NB4 (cell line): ENCODE results near the gene STAG1.
"Not testable (repeated sequence)": the region's sequence is repeated elsewhere in the genome, so short reads cannot be mapped to it uniquely, and the experiment has no call there.

ENCODE experiments used
- DNase-seq: peaks from one replicate; pipeline ENCODE4 v3.0.0; 2010; ENCODE audit warnings: low read depth
- H3K4me3 ChIP-seq: one replicate; pipeline ENCODE4 v1.5.1; 2011; ENCODE audit warnings: mild to moderate bottlenecking, low read depth, low read length, moderate library complexity
- MYC ChIP-seq: IDR thresholded peaks from 2 replicates; pipeline ENCODE4 v1.6.1; 2011; ENCODE audit warnings: low read depth, low read length
- POLR2A ChIP-seq: IDR thresholded peaks from 2 replicates; pipeline ENCODE4 v1.6.1; 2011; ENCODE audit warnings: mild to moderate bottlenecking; ENCODE audit not compliant: insufficient read length; ENCODE audit errors: extremely low read depth
- TF ChIP-seq, protein P1 (sequence below): IDR thresholded peaks from 2 replicates; pipeline ENCODE4 v1.6.1; 2011; ENCODE audit warnings: low read depth, low read length
- TF ChIP-seq, protein P2 (sequence below): IDR thresholded peaks from one replicate; pipeline ENCODE4 v1.5.1; 2012; ENCODE audit warnings: low read depth, low read length

The STAG1 gene

DNA sequence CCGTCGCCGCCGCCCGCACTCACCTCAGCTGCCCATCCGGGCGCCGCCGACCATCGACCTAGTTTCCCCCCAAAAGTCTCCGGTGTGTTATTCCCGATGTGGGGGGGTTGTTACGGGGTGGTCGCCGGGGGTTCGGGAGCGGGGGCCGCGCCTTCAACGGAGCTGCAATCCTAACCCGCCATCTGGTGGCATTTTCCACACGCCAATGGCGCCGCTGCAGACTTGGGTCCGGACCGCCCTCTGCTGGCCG, at the start of gene STAG1:
Gene STAG1 (minus strand): TSS at position 207 of the 250 bp plus-strand sequence. CDS start 121,480 bp downstream, outside the sequence.
- TF ChIP-seq POLR2A (no peak), MYC (no peak)
- TF ChIP-seq, protein P1, sequence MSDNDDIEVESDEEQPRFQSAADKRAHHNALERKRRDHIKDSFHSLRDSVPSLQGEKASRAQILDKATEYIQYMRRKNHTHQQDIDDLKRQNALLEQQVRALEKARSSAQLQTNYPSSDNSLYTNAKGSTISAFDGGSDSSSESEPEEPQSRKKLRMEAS: no peak
- TF ChIP-seq, protein P2, sequence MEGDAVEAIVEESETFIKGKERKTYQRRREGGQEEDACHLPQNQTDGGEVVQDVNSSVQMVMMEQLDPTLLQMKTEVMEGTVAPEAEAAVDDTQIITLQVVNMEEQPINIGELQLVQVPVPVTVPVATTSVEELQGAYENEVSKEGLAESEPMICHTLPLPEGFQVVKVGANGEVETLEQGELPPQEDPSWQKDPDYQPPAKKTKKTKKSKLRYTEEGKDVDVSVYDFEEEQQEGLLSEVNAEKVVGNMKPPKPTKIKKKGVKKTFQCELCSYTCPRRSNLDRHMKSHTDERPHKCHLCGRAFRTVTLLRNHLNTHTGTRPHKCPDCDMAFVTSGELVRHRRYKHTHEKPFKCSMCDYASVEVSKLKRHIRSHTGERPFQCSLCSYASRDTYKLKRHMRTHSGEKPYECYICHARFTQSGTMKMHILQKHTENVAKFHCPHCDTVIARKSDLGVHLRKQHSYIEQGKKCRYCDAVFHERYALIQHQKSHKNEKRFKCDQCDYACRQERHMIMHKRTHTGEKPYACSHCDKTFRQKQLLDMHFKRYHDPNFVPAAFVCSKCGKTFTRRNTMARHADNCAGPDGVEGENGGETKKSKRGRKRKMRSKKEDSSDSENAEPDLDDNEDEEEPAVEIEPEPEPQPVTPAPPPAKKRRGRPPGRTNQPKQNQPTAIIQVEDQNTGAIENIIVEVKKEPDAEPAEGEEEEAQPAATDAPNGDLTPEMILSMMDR: peak; percentile 64
- peak within 1 kb of the TSS; percentile 90 for H3K4me3 ChIP-seq
- DNase-seq: no peak

DNA sequence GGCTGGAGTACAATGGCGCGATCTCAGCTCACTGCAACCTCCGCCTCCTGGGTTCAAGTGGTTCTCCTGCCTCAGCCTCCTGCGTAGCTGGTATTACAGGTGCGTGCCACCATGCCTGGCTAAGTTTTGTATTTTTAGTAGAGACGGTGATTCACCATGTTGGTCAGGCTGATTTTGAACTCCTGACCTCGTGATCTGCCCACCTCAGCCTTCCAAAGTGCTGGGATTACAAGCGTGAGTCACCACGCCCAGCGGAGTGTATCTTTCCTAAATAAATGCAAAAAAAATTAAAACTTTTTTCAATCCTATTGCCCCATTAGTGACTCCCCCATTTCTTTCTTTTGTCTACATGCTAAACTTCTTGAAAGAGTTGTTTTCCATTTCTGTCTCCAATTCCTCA, 49.0 kb upstream of the STAG1 start:
- DNase-seq: not testable (repeated sequence)

DNA sequence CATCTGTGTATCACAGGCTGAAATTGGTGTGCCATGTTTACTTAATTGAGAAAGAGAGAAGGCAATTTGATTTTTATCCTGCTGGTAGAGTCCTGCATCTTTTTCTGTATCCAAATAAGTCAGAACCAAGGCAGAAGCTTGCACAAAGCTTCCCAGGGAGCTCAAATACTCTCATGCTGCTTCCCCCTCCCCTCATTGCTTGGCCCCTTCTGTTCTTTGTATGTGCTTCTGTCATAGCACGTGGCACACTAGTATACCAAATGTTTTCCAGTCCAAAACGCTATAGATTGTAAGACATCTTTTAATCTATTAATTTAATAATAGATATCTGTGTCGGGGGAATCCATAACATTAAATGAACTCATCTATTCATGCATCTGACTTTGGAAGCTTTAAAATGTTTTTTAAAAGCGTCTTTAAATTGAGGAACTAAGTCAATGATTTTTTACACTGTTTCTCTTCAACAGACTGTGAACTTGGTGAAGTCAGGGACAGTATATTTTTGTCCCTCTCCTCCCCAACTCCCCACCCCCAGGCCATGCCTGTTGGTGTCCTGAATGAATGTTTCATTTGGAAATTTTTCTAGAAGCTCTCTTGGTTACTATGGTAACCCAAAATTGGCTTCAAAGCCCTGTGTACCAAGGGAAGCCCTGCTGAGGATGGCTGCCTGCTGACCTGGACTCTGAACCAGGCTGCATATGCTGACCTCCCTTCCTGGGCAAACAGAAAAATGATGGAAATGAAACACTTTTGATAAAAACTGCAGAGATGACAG, 40.6 kb upstream of the STAG1 start:
- TF ChIP-seq POLR2A (no peak), MYC (no peak)
- TF ChIP-seq, protein P2: no peak
- TF ChIP-seq, protein P1: no peak
- no peak for DNase-seq
- H3K4me3 ChIP-seq: no peak overlapping the region

More for the DNA sequence above, 49.0 kb upstream of the STAG1 start:
- not testable (repeated sequence) for H3K4me3 ChIP-seq

DNA sequence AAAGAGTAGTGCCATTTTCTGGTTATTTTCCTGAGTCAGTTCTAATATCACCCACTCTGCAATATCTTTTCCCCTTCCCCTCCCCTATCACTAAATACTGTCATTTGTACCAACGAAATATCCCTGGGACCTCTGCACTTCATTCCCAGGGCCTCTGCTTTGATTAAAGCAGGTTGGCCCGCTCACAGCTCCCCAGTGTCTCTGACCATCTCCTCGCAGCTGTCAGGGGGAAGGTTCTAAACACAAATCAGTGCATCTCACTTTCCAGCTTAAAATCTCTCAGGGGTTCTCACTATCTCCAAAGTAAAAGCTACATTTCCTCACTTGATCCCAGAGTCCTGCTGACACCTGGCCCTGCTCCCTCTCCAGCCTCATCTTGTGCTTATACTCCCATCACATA, 38.6 kb upstream of the STAG1 start:
- no peak for TF ChIP-seq POLR2A
- TF ChIP-seq MYC: no peak
- TF ChIP-seq, protein P2: no peak
- TF ChIP-seq, protein P1: no peak
- H3K4me3 ChIP-seq: no peak overlapping the region
- no peak for DNase-seq

DNA sequence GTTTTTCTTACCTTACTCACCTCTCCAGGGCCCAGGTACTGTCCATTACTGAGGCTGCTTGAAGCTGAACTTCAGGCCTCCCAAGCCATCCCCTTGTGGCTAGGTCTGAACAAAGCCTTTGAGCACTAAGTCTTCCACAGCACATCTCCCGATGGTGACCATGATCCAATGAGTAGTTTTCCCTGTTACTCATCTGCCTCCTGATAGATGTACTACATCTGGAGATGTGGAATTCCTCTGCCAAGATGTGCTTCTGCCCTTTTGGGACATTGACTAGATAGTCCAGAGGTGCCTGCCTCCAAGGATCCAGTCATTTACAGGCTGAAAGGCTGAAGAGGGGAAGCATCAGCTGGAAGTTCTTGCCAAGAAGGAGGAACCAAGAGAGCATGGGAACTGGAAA, 37.8 kb upstream of the STAG1 start:
- H3K4me3 ChIP-seq: no peak overlapping the region
- TF ChIP-seq MYC (no peak), POLR2A (no peak)
- TF ChIP-seq, protein P1: no peak
- TF ChIP-seq, protein P2: no peak
- DNase-seq: no peak

DNA sequence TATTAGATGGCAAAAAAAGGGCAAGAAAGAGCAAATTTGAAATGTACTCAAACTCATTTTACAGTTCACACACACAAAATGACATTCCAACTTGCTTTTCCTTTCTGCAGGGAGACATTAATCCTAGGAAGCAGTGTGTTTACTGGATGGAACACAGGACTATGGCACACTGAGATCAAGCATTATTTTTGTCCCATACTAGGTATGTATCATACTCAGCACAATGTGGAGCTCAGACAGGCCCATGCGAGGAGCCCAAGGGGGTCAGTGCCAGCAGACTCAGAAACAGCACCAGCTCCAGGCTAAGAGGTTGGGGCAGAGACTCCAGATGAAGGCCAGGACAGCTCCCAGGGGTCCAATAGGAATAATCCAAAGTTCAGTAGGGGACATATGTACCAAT, 36.0 kb upstream of the STAG1 start:
- no peak for DNase-seq
- no peak overlapping the region for H3K4me3 ChIP-seq
- TF ChIP-seq, protein P1: no peak
- TF ChIP-seq, protein P2: no peak
- TF ChIP-seq POLR2A: no peak
- TF ChIP-seq MYC: no peak
